Psoas muscle (tissue), 8 donors: ENCODE results near the gene FBLN1. TPM values are rescaled to one million over a fixed set of nuclear protein-coding genes. Genes with fewer than 3 reads are reported as not detected.
"Not testable (repeated sequence)": the region's sequence is repeated elsewhere in the genome, so short reads cannot be mapped to it uniquely, and the experiment has no call there.

ENCODE experiments used
- ATAC-seq, 4 donors: fragments of 200-7000 bp; cut with Tn5 transposase; one replicate each; pipeline ENCODE4 v1.9.1; 2020; ENCODE audit warnings: moderate library complexity in 3 of 4, mild to moderate bottlenecking in 2 of 4
- DNase-seq, 2 donors: peaks; one replicate each; pipeline ENCODE4 v3.0.0-alpha.2; 2020
- H3K27ac ChIP-seq: fragments of 200-600 bp; one replicate; pipeline ENCODE4 v1.8.0; 2022
- H3K27me3 ChIP-seq, 3 donors: fragments of 200-600 bp in 1 of 3; one replicate each; pipeline versions ENCODE4 v1.6.1 to v1.8.0; 2013 to 2022; ENCODE audit warnings: low read length in 2 of 3, mild to moderate bottlenecking in 2 of 3, moderate library complexity in 1 of 3; ENCODE audit not compliant: insufficient read depth in 3 of 3
- H3K36me3 ChIP-seq, 2 donors: fragments of 200-600 bp in 1 of 2; one replicate each; pipeline versions ENCODE4 v1.6.1 to v1.8.0; 2013 to 2022; ENCODE audit warnings: low read depth in 1 of 2, mild to moderate bottlenecking in 1 of 2, moderate library complexity in 1 of 2; ENCODE audit not compliant: insufficient read depth in 1 of 2
- H3K4me1 ChIP-seq: fragments of 200-600 bp; one replicate; pipeline ENCODE4 v1.8.0; 2022
- H3K4me3 ChIP-seq: fragments of 200-600 bp; one replicate; pipeline ENCODE4 v1.8.0; 2022; ENCODE audit warnings: mild to moderate bottlenecking
- H3K9me3 ChIP-seq: fragments of 200-600 bp; one replicate; pipeline ENCODE4 v1.8.0; 2022
- CTCF ChIP-seq: fragments of 200-600 bp; IDR thresholded peaks from one replicate; pipeline ENCODE4 v1.8.0; 2022; ENCODE audit warnings: antibody characterized with exemption
- WGBS, 3 donors: extraction: QIAGEN DNeasy Blood & Tissue Kit; methylation state at CpG; one replicate each; pipeline versions ENCODE4 v1.1.6 to v1.1.7; 2013; 5-methylcytosine and 5-hydroxymethylcytosine counted together
- intact Hi-C, 2 donors: fragments of 100-400 bp; cut with DNase I; formaldehyde crosslinking; loops; one replicate each; pipeline versions ENCODE4 v1.11.0 to v1.14.2; 2022
- polyA plus RNA-seq, 3 donors: library from polyadenylated mRNA; stranded (reverse); fragments of 200-250 nt; gene quantifications; one replicate each; pipeline ENCODE4 v1.2.3, GENCODE V29; 2013
- total RNA-seq, 4 donors: library from RNA; stranded (reverse); fragmentation: NEBNext Ultra II Directional in 2 of 4; extraction: Animal tissue kit (Norgen Biotek cat#: 25700) in 2 of 4; gene quantifications; one replicate each; pipeline versions ENCODE4 v1.2.1 to v1.2.4, GENCODE V29; 2021 to 2023
- donor health status: healthy with polysubstance abuse.
- donor health status: DM: no; HTN: no; CAD: no; lungs with moderate emphysema.
- donor health status: Bipolar disorder and iron deficiency.
- donor health status: healthy.
- donor health status: DM: yes; HTN: yes; CAD: no.
- donor health status: DM: no; HTN: no; CAD: no.
- donor health status: DM: no; HTN: no; CAD: no.
- donor health status: DM: yes; HTN: yes; CAD: no.

Gene FBLN1
- total and polyA plus RNA-seq, 7 donors, result 10.5 to 95.7 (median 19.3) TPM

GRCh38 chr22:45538281-45538680 is 35.6 kb downstream of the FBLN1 start:
- 42 to 67% (median 42%) methylated on average over 4 of the region's 4 CpGs for WGBS, 3 donors
- no peak overlapping the region for H3K27ac ChIP-seq
- peak in 1 of 4 donors; percentile 35 for ATAC-seq
- no peaks in the 10 kb centered on the region for H3K36me3 ChIP-seq
- DNase-seq, result no peak
- intact Hi-C loops, result no loop called here
- peaks cover 0 to 17% (median 0%) of the 10 kb centered on the region in 3 donors for H3K27me3 ChIP-seq
- H3K9me3 ChIP-seq, result no peaks in the 10 kb centered on the region
- H3K4me3 ChIP-seq, result no peak overlapping the region
- H3K4me1 ChIP-seq, result peaks cover 11% of the 10 kb centered on the region
- no peak for TF ChIP-seq CTCF

GRCh38 chr22:45540122-45540521 is 37.4 kb downstream of the FBLN1 start:
- intact Hi-C loops, result no loop called here
- no peaks in the 10 kb centered on the region for H3K36me3 ChIP-seq
- no peaks in the 10 kb centered on the region for H3K9me3 ChIP-seq
- no peak overlapping the region for H3K27ac ChIP-seq
- no peak overlapping the region for H3K4me3 ChIP-seq
- DNase-seq (no peak), ATAC-seq (no peak)
- H3K27me3 ChIP-seq, result peaks cover 0 to 10% (median 0%) of the 10 kb centered on the region in 3 donors
- peaks cover 11% of the 10 kb centered on the region for H3K4me1 ChIP-seq
- TF ChIP-seq CTCF, result no peak
- WGBS, 3 donors, result 58 to 86% (median 74%) methylated on average over 8 of the region's 8 CpGs

GRCh38 chr22:45541382-45541979 is 38.8 kb downstream of the FBLN1 start:
- DNase-seq (no peak), ATAC-seq (no peak)
- H3K27me3 ChIP-seq, result peaks cover 0 to 6% (median 0%) of the 10 kb centered on the region in 3 donors
- H3K36me3 ChIP-seq, result no peaks in the 10 kb centered on the region
- no peak overlapping the region for H3K27ac ChIP-seq
- intact Hi-C loops, result no loop called here
- WGBS, 3 donors, result 93 to 94% (median 93%) methylated on average over 7 of the region's 7 CpGs
- TF ChIP-seq CTCF, result no peak
- no peak overlapping the region for H3K4me3 ChIP-seq
- peaks cover 11% of the 10 kb centered on the region for H3K4me1 ChIP-seq
- no peaks in the 10 kb centered on the region for H3K9me3 ChIP-seq

- H3K36me3 ChIP-seq, result no peaks in the 10 kb centered on the region
- no peak for ATAC-seq
- no peak for TF ChIP-seq CTCF
- H3K4me1 ChIP-seq, result peaks cover 11% of the 10 kb centered on the region
- 89 to 93% (median 90%) methylated on average over 19 of the region's 19 CpGs for WGBS, 3 donors
- H3K4me3 ChIP-seq, result no peak overlapping the region
- H3K27ac ChIP-seq, result no peak overlapping the region
- H3K27me3 ChIP-seq, result peaks cover 0 to 6% (median 0%) of the 10 kb centered on the region in 3 donors
- intact Hi-C loops, result no loop called here
- DNase-seq, result no peak
- H3K9me3 ChIP-seq, result no peaks in the 10 kb centered on the region
Observed at GRCh38 chr22:45542001-45542520, 39.4 kb downstream of the FBLN1 start.

GRCh38 chr22:45542736-45543135 is 40.1 kb downstream of the FBLN1 start:
- H3K27ac ChIP-seq, H3K4me1 ChIP-seq, H3K9me3 ChIP-seq, H3K36me3 ChIP-seq, intact Hi-C loops, H3K4me3 ChIP-seq, ATAC-seq, H3K27me3 ChIP-seq, DNase-seq: not testable (repeated sequence)
- 93 to 96% (median 95%) methylated on average over 13 of the region's 13 CpGs for WGBS, 3 donors
